SK-N-SH (cell line): ENCODE measurements around the gene KCNK18. TPM values are rescaled to one million over a fixed set of nuclear protein-coding genes. Genes with fewer than 3 reads are reported as not detected.

Experiments
- CTCF ChIA-PET: fragments of 300-600, 350-600 bp; formaldehyde crosslinking; extraction: SDS; loops from one replicate; lab custom pipeline; 2021; lab: Yijun Ruan, JAX
- POLR2A ChIA-PET: fragments of 350-600 bp; sonication (Branson Sonifier 250); formaldehyde crosslinking; extraction: SDS; loops from one replicate; lab custom pipeline; 2020; ENCODE audit warnings: antibody characterized with exemption, inconsistent platforms; lab: Yijun Ruan, JAX
- DNase-seq: peaks from one replicate; pipeline ENCODE4 v3.0.0; 2012
- H2AFZ ChIP-seq: fragments of 200-600 bp; sonication (generic); 2 replicates; pipeline ENCODE4 v1.8.1; 2016; ENCODE audit warnings: antibody characterized with exemption, mild to moderate bottlenecking, low read depth
- H3F3A ChIP-seq: fragments of 200-600 bp; sonication (generic); replicated peaks from 2 replicates; pipeline ENCODE3; 2016; ENCODE audit warnings: antibody characterized with exemption, mild to moderate bottlenecking; ENCODE audit not compliant: insufficient read depth
- H3K27ac ChIP-seq, 2 experiments: fragments of 200-500 bp in 1 of 2; fragments of 200-600 bp in 1 of 2; sonication (Bioruptor generic) in 1 of 2; sonication (generic), shearing (Covaris generic) in 1 of 2; 2 replicates each; pipeline versions ENCODE4 v1.5.1 to v1.6.1; 2014 to 2016; ENCODE audit warnings: low read depth in 2 of 2, inconsistent platforms in 1 of 2, low read length in 1 of 2, mild to moderate bottlenecking in 1 of 2, mixed read lengths in 1 of 2
- H3K27me3 ChIP-seq: fragments of 200-600 bp; sonication (generic), shearing (Covaris generic); 2 replicates; pipeline ENCODE4 v1.6.1; 2016; ENCODE audit warnings: mixed run types; ENCODE audit not compliant: insufficient read depth
- H3K36me3 ChIP-seq, 2 experiments: fragments of 200-500 bp in 1 of 2; fragments of 200-600 bp in 1 of 2; sonication (Bioruptor generic) in 1 of 2; sonication (generic) in 1 of 2; replicated peaks in 1 of 2; 2 replicates each; pipeline versions ENCODE3 to v1.5.1; 2014 to 2016; ENCODE audit warnings: low read length in 1 of 2, mild to moderate bottlenecking in 1 of 2; ENCODE audit not compliant: insufficient read depth in 2 of 2, control insufficient read depth in 1 of 2
- H3K4me1 ChIP-seq, 2 experiments: fragments of 200-500 bp in 1 of 2; fragments of 200-600 bp in 1 of 2; sonication (Bioruptor generic) in 1 of 2; sonication (generic), shearing (Covaris generic) in 1 of 2; 2 replicates each; pipeline versions ENCODE4 v1.5.1 to v1.6.1; 2014 to 2016; ENCODE audit warnings: low read depth in 1 of 2, low read length in 1 of 2, mixed run types in 1 of 2; ENCODE audit not compliant: insufficient read depth in 2 of 2, control insufficient read depth in 1 of 2
- H3K4me2 ChIP-seq: fragments of 200-600 bp; sonication (generic), shearing (Covaris generic); 2 replicates; pipeline ENCODE4 v1.6.1; 2017; ENCODE audit warnings: mixed run types
- H3K4me3 ChIP-seq, 2 experiments: fragments of 200-500 bp in 1 of 2; fragments of 200-600 bp in 1 of 2; sonication (Bioruptor generic) in 1 of 2; sonication (generic), shearing (Covaris generic) in 1 of 2; 2 replicates each; pipeline versions ENCODE4 v1.5.1 to v1.8.1; 2014 to 2016; ENCODE audit warnings: low read depth in 2 of 2, inconsistent platforms in 1 of 2, low read length in 1 of 2, mild to moderate bottlenecking in 1 of 2, mixed read lengths in 1 of 2, moderate library complexity in 1 of 2
- H3K79me2 ChIP-seq: fragments of 200-600 bp; sonication (generic); 2 replicates; pipeline ENCODE4 v1.8.1; 2017; ENCODE audit warnings: mild to moderate bottlenecking; ENCODE audit not compliant: insufficient read depth
- H3K9ac ChIP-seq: fragments of 200-600 bp; sonication (generic); 2 replicates; pipeline ENCODE4 v1.6.1; 2017; ENCODE audit warnings: mixed run types
- H3K9me2 ChIP-seq: fragments of 200-600 bp; sonication (generic); 2 replicates; pipeline ENCODE4 v1.6.1; 2017; ENCODE audit warnings: mixed run types
- H3K9me3 ChIP-seq: fragments of 200-600 bp; sonication (generic); 2 replicates; pipeline ENCODE4 v1.6.1; 2017; ENCODE audit warnings: mixed run types, mild to moderate bottlenecking, moderate library complexity
- H4K20me1 ChIP-seq: fragments of 200-600 bp; sonication (generic); 2 replicates; pipeline ENCODE4 v1.6.1; 2017; ENCODE audit warnings: mild to moderate bottlenecking, mixed run types; ENCODE audit not compliant: insufficient read depth
- CHD2 ChIP-seq: fragments of 150-350 bp; IDR thresholded peaks from 2 replicates; pipeline ENCODE4 v1.6.1; 2018; ENCODE audit warnings: low read length; ENCODE audit not compliant: partially characterized antibody
- CTCF ChIP-seq: fragments of 200-600 bp; sonication (generic); IDR thresholded peaks from 2 replicates; pipeline ENCODE4 v1.6.1; 2017; ENCODE audit warnings: antibody characterized with exemption, mild to moderate bottlenecking, moderate library complexity
- EP300 ChIP-seq, 2 experiments: IDR thresholded peaks; 2 replicates each; pipeline versions ENCODE4 v1.4.0 to v1.6.1; 2012; ENCODE audit warnings: borderline replicate concordance in 1 of 2, low read depth in 1 of 2, low read length in 1 of 2
- EZH2phosphoT487 ChIP-seq: fragments of 200-600 bp; sonication (generic); IDR thresholded peaks from 2 replicates; pipeline ENCODE4 v1.6.1; 2017; ENCODE audit warnings: low read depth, mixed run types, mild to moderate bottlenecking, antibody characterized with exemption, moderate library complexity, borderline replicate concordance
- FOSL2 ChIP-seq: IDR thresholded peaks from 2 replicates; pipeline ENCODE4 v1.4.0; 2012; ENCODE audit warnings: low read depth, mild to moderate bottlenecking, moderate library complexity, borderline replicate concordance
- FOXJ3 ChIP-seq: sonication (generic); formaldehyde crosslinking; IDR thresholded peaks from 2 replicates; pipeline ENCODE4 v1.5.1; 2020; ENCODE audit warnings: mild to moderate bottlenecking, missing genetic modification reagents
- GATA2 ChIP-seq: sonication (generic); formaldehyde crosslinking; IDR thresholded peaks from 2 replicates; pipeline ENCODE4 v1.5.0; 2020; ENCODE audit warnings: mild to moderate bottlenecking, missing genetic modification reagents
- MEF2A ChIP-seq: IDR thresholded peaks from 2 replicates; pipeline ENCODE4 v1.4.0; 2012; ENCODE audit warnings: low read depth, borderline replicate concordance
- NRF1 ChIP-seq: IDR thresholded peaks from 2 replicates; pipeline ENCODE4 v1.6.1; 2012; ENCODE audit warnings: low read depth, mild to moderate bottlenecking, low read length
- PBX3 ChIP-seq: IDR thresholded peaks from 2 replicates; pipeline ENCODE4; 2012
- RAD21 ChIP-seq: IDR thresholded peaks from 2 replicates; pipeline ENCODE4 v1.6.1; 2012; ENCODE audit warnings: mild to moderate bottlenecking, low read length
- RFX5 ChIP-seq: IDR thresholded peaks from 2 replicates; pipeline ENCODE4 v1.6.1; 2012; ENCODE audit warnings: mild to moderate bottlenecking, improper control_type of control experiment, low read length
- SIN3A ChIP-seq: IDR thresholded peaks from 2 replicates; pipeline ENCODE4 v1.6.1; 2012; ENCODE audit warnings: low read depth, mild to moderate bottlenecking, low read length, moderate library complexity, borderline replicate concordance
- SMC3 ChIP-seq: IDR thresholded peaks from 2 replicates; pipeline ENCODE4 v1.6.1; 2012; ENCODE audit warnings: low read depth, low read length, improper control_type of control experiment
- USF2 ChIP-seq: fragments of 150-350 bp; IDR thresholded peaks from 2 replicates; pipeline ENCODE4 v1.6.1; 2017; ENCODE audit warnings: antibody characterized with exemption, low read length, low read depth, borderline replicate concordance
- WGBS: methylation state at CpG from one replicate; pipeline ENCODE4 v1.1.6; 2017; ENCODE audit warnings: low lambda C conversion rate; 5-methylcytosine and 5-hydroxymethylcytosine counted together
- polyA plus RNA-seq, 3 experiments: library from polyadenylated mRNA; depleted of rRNA; stranded (reverse); fragments of >200 nt; gene quantifications; 2 replicates each; pipeline ENCODE4 v1.2.3, GENCODE V29; 2012
- TF ChIP-seq, protein P1 (sequence below): IDR thresholded peaks from 2 replicates; pipeline ENCODE4 v1.4.0; 2012; ENCODE audit warnings: low read depth, borderline replicate concordance

KCNK18 gene
- polyA plus RNA-seq, 1 of the 3 experiments (the other 2 are of a cell fraction) = not detected

DNA sequence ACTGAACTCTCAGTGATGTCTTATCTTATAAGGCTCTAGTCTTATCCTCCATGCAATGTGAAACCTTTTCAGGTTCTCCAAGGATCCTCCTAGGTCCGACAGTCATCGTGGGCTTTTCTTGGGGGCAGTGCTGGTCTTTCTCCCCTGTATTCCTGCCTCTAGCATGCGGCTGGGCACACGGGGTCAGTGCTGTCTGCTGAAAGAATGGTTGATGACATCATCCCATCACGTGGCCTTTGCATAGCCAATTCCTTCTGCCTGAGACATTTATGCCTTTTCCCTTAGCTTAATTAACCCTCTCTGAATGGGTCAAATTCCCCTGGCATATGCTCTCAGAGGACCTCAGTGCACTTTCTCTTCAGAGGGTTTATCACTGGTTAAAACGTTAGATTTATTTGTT, 27.0 kb upstream of the KCNK18 start:
- 0% methylated on average over 6 of the region's 6 CpGs for WGBS
- no peaks in the 10 kb centered on the region for H3K9me3 ChIP-seq
- no peaks in the 10 kb centered on the region for H3K79me2 ChIP-seq
- DNase-seq = no peak
- H3F3A ChIP-seq = no peaks in the 10 kb centered on the region
- H3K36me3 ChIP-seq = no peaks in the 10 kb centered on the region
- no peak overlapping the region for H3K4me3 ChIP-seq
- H3K27me3 ChIP-seq = peaks cover 79% of the 10 kb centered on the region
- ChIA-PET POLR2A (no interaction called here), CTCF (interaction anchor here (0.8 to 11.1 kb wide), 8 partner anchors 12 to 543 kb away, joined by 3 to 265 read pairs (median 14); no protein-coding TSS in a partner anchor)
- no peak overlapping the region for H2AFZ ChIP-seq
- H3K4me2 ChIP-seq = no peak overlapping the region
- H3K4me1 ChIP-seq = peaks cover 0 to 10% of the 10 kb centered on the region in 2 experiments; a peak in 1 of 4 replicates
- TF ChIP-seq, protein P1, sequence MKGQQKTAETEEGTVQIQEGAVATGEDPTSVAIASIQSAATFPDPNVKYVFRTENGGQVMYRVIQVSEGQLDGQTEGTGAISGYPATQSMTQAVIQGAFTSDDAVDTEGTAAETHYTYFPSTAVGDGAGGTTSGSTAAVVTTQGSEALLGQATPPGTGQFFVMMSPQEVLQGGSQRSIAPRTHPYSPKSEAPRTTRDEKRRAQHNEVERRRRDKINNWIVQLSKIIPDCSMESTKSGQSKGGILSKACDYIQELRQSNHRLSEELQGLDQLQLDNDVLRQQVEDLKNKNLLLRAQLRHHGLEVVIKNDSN = peak; percentile 81
- TF ChIP-seq FOSL2 = no peak
- no peak for TF ChIP-seq CTCF
- no peak for TF ChIP-seq USF2
- TF ChIP-seq GATA2 (CRISPR knock-in tag) = no peak
- no peak for TF ChIP-seq EP300 (IDR thresholded peaks at IDR 0.05; ENCODE audit: borderline replicate concordance in 1 of 2, low read depth in 1 of 2, low read length in 1 of 2)
- H3K9me2 ChIP-seq = no peaks in the 10 kb centered on the region
- no peak overlapping the region for H3K9ac ChIP-seq
- H4K20me1 ChIP-seq = no peaks in the 10 kb centered on the region
- H3K27ac ChIP-seq = no peak overlapping the region

- Histone ChIP-seq H3K27ac (no peak overlapping the region), H3K4me1 (peaks cover 0 to 9% of the 10 kb centered on the region in 2 experiments; a peak in 1 of 4 replicates), H2AFZ (peak overlapping the region; percentile 78; the same call in 1 of the 2 replicates), H3K9ac (no peak overlapping the region), H3K4me2 (peak overlapping the region; percentile 89), H3F3A (no peaks in the 10 kb centered on the region), H3K4me3 (peak overlapping the region; percentile 52 to 64), H3K79me2 (no peaks in the 10 kb centered on the region), H4K20me1 (no peaks in the 10 kb centered on the region), H3K36me3 (no peaks in the 10 kb centered on the region), H3K9me2 (no peaks in the 10 kb centered on the region), H3K27me3 (peaks cover 37% of the 10 kb centered on the region), H3K9me3 (no peaks in the 10 kb centered on the region)
- peak; percentile 84 for DNase-seq
- TF ChIP-seq NRF1 = no peak
- TF ChIP-seq GATA2 (CRISPR knock-in tag) = no peak
- TF ChIP-seq EP300 (IDR thresholded peaks at IDR 0.05; ENCODE audit: borderline replicate concordance in 1 of 2, low read depth in 1 of 2, low read length in 1 of 2) = no peak
- no peak for TF ChIP-seq RFX5
- TF ChIP-seq MEF2A = no peak
- peak; percentile 43 for TF ChIP-seq CHD2
- TF ChIP-seq SMC3 = peak; percentile 85
- TF ChIP-seq EZH2phosphoT487 = no peak
- TF ChIP-seq CTCF = peak; percentile 89
- peak; percentile 85 for TF ChIP-seq RAD21
- TF ChIP-seq FOXJ3 = no peak
- TF ChIP-seq SIN3A = no peak
- no peak for TF ChIP-seq PBX3
- ChIA-PET POLR2A (interaction anchor here (1.3 kb wide), 1 partner anchor 378 kb away, joined by 4 read pairs; no protein-coding TSS in a partner anchor), CTCF (interaction anchor here (0.6 to 7.4 kb wide), 97 partner anchors 8 to 604 kb away, joined by 3 to 226 read pairs (median 4); partner anchors contain the start of genes ENO4, KCNK18 and SHTN1)
- 3% methylated on average over 14 of the region's 16 CpGs for WGBS
Measured at GRCh38 chr10:117174439-117175214, 22.7 kb upstream of the KCNK18 start.
